Keratinocyte (primary cell): ENCODE results near the gene INAVA. TPM values are rescaled to one million over a fixed set of nuclear protein-coding genes. Genes with fewer than 3 reads are reported as not detected.

ENCODE experiments used
- DNase-seq: peaks from one replicate; pipeline ENCODE4 v3.0.0-alpha.2; 2011; ENCODE audit warnings: low read depth, missing footprints, low spot score
- FAIRE-seq: peaks from 2 replicates; lab custom pipeline; 2011; peaks lifted over from hg19 to GRCh38; lab: Jason Lieb, UNC
- H2AFZ ChIP-seq: 2 replicates; pipeline ENCODE4 v1.6.0; 2012; ENCODE audit warnings: low read length, control low read depth, inconsistent platforms; ENCODE audit not compliant: control insufficient read depth
- H3K27ac ChIP-seq: 2 replicates; pipeline ENCODE4 v1.5.1; 2011; ENCODE audit warnings: low read length; ENCODE audit not compliant: control insufficient read depth, insufficient read depth
- H3K27me3 ChIP-seq: 3 replicates; pipeline ENCODE4 v1.6.0; 2011; ENCODE audit warnings: low read length; ENCODE audit not compliant: control insufficient read depth, insufficient read depth; ENCODE audit errors: extremely low read depth
- H3K36me3 ChIP-seq, 2 experiments: 2 replicates in 1 of 2; 3 replicates in 1 of 2; pipeline ENCODE4 v1.5.1; 2011; ENCODE audit warnings: low read length in 2 of 2, mild to moderate bottlenecking in 1 of 2; ENCODE audit not compliant: control insufficient read depth in 2 of 2, insufficient read depth in 2 of 2; ENCODE audit errors: extremely low read depth in 1 of 2
- H3K4me1 ChIP-seq: 3 replicates; pipeline ENCODE4 v1.5.1; 2011; ENCODE audit warnings: low read length; ENCODE audit not compliant: control insufficient read depth, insufficient read depth; ENCODE audit errors: extremely low read depth
- H3K4me2 ChIP-seq: 3 replicates; pipeline ENCODE4 v1.6.0; 2011; ENCODE audit warnings: low read depth, low read length; ENCODE audit not compliant: control insufficient read depth, insufficient read depth; ENCODE audit errors: extremely low read depth
- H3K4me3 ChIP-seq, 3 experiments: fragments of 200-600 bp in 1 of 3; sonication (generic) in 1 of 3; 2 replicates in 2 of 3; 3 replicates in 1 of 3; pipeline ENCODE4 v1.5.1; 2011 to 2016; ENCODE audit warnings: low read length in 3 of 3, mild to moderate bottlenecking in 3 of 3, control low read depth in 2 of 3, inconsistent platforms in 1 of 3, low read depth in 1 of 3, mixed read lengths in 1 of 3, mixed run types in 1 of 3, moderate library complexity in 1 of 3; ENCODE audit not compliant: control insufficient read depth in 2 of 3, insufficient read depth in 2 of 3; ENCODE audit errors: extremely low read depth in 1 of 3
- H3K79me2 ChIP-seq: 2 replicates; pipeline ENCODE4 v1.6.0; 2012; ENCODE audit warnings: low read length; ENCODE audit not compliant: control insufficient read depth, insufficient read depth
- H3K9ac ChIP-seq: 3 replicates; pipeline ENCODE4 v1.6.0; 2011; ENCODE audit warnings: low read length; ENCODE audit not compliant: control insufficient read depth, insufficient read depth; ENCODE audit errors: extremely low read depth
- H3K9me1 ChIP-seq: 3 replicates; pipeline ENCODE4 v1.6.0; 2011; ENCODE audit warnings: low read length; ENCODE audit not compliant: control insufficient read depth, insufficient read depth; ENCODE audit errors: extremely low read depth
- H3K9me3 ChIP-seq: 2 replicates; pipeline ENCODE4 v1.5.1; 2012; ENCODE audit warnings: low read depth, low read length; ENCODE audit not compliant: control insufficient read depth
- H4K20me1 ChIP-seq: 3 replicates; pipeline ENCODE4 v1.6.0; 2011; ENCODE audit warnings: low read length; ENCODE audit not compliant: control insufficient read depth, insufficient read depth; ENCODE audit errors: extremely low read depth
- EZH2 ChIP-seq: IDR thresholded peaks from one replicate; pipeline ENCODE4 v1.6.1; 2012; ENCODE audit warnings: inconsistent platforms, mild to moderate bottlenecking, low read length, moderate library complexity
- dilution Hi-C: fragments of 300-500 bp; cut with MboI; formaldehyde crosslinking; loops from one replicate; pipeline ENCODE4 v1.7.0; 2020; ENCODE audit warnings: low sequenced_read_pairs; ENCODE audit not compliant: extremely low pct_ligation_motif_present
- polyA plus RNA-seq, 5 experiments: library from polyadenylated mRNA; depleted of rRNA in 3 of 5; stranded (reverse) in 3 of 5; stranded (forward) in 1 of 5; unstranded in 1 of 5; fragments of >200 nt; gene quantifications; 1 replicate in 1 of 5; 2 replicates in 3 of 5; 3 replicates in 1 of 5; pipeline versions ENCODE4 v1.2.1 to v1.2.3, GENCODE V29; 2011 to 2012; ENCODE audit warnings: missing spikeins in 2 of 5, low read depth in 1 of 5, low replicate concordance in 1 of 5
- TF ChIP-seq, protein P1 (sequence below), 3 experiments: IDR thresholded peaks in 1 of 3; conservative IDR thresholded peaks in 1 of 3; optimal IDR thresholded peaks in 1 of 3; 2 replicates in 2 of 3; 3 replicates in 1 of 3; pipeline versions ENCODE3 to v1.5.1; 2011; ENCODE audit warnings: low read length in 3 of 3, mild to moderate bottlenecking in 3 of 3, moderate library complexity in 2 of 3, control low read depth in 1 of 3, inconsistent platforms in 1 of 3; ENCODE audit not compliant: insufficient read depth in 2 of 3; ENCODE audit errors: extremely low read depth in 1 of 3

The INAVA gene
- polyA plus RNA-seq, 1 donor (not counting 4 experiments of a cell fraction or from before 2014, with no cell fraction given): 12.5 TPM

DNA sequence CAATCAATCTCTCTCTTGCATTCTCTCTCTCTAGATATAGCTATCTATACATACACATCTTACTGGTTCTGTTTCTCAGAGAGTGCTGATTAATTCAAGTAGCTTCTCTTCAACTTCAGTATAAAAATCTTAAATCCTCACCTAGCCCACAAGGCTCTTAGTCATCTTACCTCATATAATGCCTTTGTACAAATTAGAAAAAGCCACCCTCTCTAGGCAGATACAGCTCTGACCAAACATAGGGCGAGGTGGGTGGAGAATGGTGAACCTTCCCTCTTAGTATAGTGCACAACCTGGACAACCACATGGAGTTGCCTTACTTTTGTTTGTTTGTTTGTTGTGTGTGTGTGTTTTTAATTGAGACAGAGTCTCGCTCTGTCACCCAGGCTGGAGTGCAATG lies 5.1 kb upstream of the INAVA start:
- dilution Hi-C loops: no loop called here
- Histone ChIP-seq H3K9me1 (no peaks in the 10 kb centered on the region), H3K4me1 (peaks cover 18% of the 10 kb centered on the region)

DNA sequence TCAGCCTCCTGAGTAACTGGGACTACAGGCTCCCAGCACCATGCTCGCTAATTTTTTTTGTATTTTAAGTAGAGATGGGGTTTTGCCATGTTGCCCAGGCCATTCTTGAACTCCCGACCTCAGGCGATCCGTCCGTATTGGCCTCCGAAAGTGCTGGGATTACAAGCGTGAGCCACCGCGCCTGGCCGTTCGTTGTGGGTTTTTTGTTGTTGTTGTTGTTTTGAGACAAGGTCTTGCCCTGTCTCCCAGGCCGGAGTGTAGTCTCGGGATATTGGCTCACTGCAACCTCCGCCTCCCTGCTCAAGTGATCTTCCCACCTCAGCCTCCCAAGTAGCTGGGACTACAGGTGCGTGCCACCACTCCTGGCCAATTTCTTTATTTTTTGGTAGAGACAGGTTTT lies 4.7 kb upstream of the INAVA start:
- Histone ChIP-seq H2AFZ (no peak overlapping the region), H3K79me2 (peaks cover 3% of the 10 kb centered on the region), H3K36me3 (no peaks in the 10 kb centered on the region), H3K9me3 (no peaks in the 10 kb centered on the region), H3K27ac (no peak overlapping the region), H4K20me1 (no peaks in the 10 kb centered on the region), H3K4me3 (no peak overlapping the region), H3K9me1 (no peaks in the 10 kb centered on the region), H3K27me3 (no peaks in the 10 kb centered on the region), H3K9ac (no peak overlapping the region), H3K4me1 (peaks cover 19% of the 10 kb centered on the region), H3K4me2 (no peak overlapping the region)
- TF ChIP-seq EZH2: no peak
- TF ChIP-seq, protein P1, sequence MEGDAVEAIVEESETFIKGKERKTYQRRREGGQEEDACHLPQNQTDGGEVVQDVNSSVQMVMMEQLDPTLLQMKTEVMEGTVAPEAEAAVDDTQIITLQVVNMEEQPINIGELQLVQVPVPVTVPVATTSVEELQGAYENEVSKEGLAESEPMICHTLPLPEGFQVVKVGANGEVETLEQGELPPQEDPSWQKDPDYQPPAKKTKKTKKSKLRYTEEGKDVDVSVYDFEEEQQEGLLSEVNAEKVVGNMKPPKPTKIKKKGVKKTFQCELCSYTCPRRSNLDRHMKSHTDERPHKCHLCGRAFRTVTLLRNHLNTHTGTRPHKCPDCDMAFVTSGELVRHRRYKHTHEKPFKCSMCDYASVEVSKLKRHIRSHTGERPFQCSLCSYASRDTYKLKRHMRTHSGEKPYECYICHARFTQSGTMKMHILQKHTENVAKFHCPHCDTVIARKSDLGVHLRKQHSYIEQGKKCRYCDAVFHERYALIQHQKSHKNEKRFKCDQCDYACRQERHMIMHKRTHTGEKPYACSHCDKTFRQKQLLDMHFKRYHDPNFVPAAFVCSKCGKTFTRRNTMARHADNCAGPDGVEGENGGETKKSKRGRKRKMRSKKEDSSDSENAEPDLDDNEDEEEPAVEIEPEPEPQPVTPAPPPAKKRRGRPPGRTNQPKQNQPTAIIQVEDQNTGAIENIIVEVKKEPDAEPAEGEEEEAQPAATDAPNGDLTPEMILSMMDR (optimal IDR thresholded peaks at IDR 0.05 in 1 of 3, IDR thresholded peaks at IDR 0.05 in 1 of 3, conservative IDR thresholded peaks at IDR 0.05 in 1 of 3; ENCODE audit: extremely low read depth in 1 of 3, insufficient read depth in 2 of 3, low read length in 3 of 3): no peak
- dilution Hi-C loops: no loop called here
- FAIRE-seq: no peak
- DNase-seq: no peak

More for the DNA sequence above, 5.1 kb upstream of the INAVA start:
- DNase-seq (no peak), FAIRE-seq (no peak)
- no peak overlapping the region for H2AFZ ChIP-seq
- H3K36me3 ChIP-seq: no peaks in the 10 kb centered on the region
- H3K27me3 ChIP-seq: no peaks in the 10 kb centered on the region
- H3K9ac ChIP-seq: no peak overlapping the region
- no peaks in the 10 kb centered on the region for H3K9me3 ChIP-seq
- no peaks in the 10 kb centered on the region for H3K79me2 ChIP-seq
- H4K20me1 ChIP-seq: no peaks in the 10 kb centered on the region
- no peak overlapping the region for H3K27ac ChIP-seq
- H3K4me2 ChIP-seq: no peak overlapping the region
- no peak for TF ChIP-seq EZH2
- TF ChIP-seq, protein P1 (optimal IDR thresholded peaks at IDR 0.05 in 1 of 3, IDR thresholded peaks at IDR 0.05 in 1 of 3, conservative IDR thresholded peaks at IDR 0.05 in 1 of 3; ENCODE audit: extremely low read depth in 1 of 3, insufficient read depth in 2 of 3, low read length in 3 of 3): no peak
- no peak overlapping the region for H3K4me3 ChIP-seq
